HPDE6-E6E7 (cell line): ENCODE data around the gene DHRS3.

Experiments used
- DNase-seq: peaks from one replicate; pipeline ENCODE4 v3.0.0; 2011; ENCODE audit warnings: missing footprints; ENCODE audit errors: extremely low spot score

Gene DHRS3

GRCh38 chr1:12518931-12519692 is 98.9 kb downstream of the DHRS3 start:
- DNase-seq: no peak
